MM.1S (cell line): Measurements from ENCODE around the gene FAM107B.

ENCODE experiments used
- DNase-seq: peaks from one replicate; pipeline ENCODE4 v3.0.0-alpha.2; 2015
- H2AFZ ChIP-seq: fragments of 300-600 bp; sonication (generic); 2 replicates; pipeline ENCODE4 v1.6.0; 2016; ENCODE audit warnings: antibody characterized with exemption, low read length
- H3F3A ChIP-seq: fragments of 300-600 bp; sonication (generic); 2 replicates; pipeline ENCODE4 v1.6.1; 2016; ENCODE audit warnings: mild to moderate bottlenecking, antibody characterized with exemption, low read length, moderate library complexity, mixed read lengths; ENCODE audit not compliant: insufficient read depth
- H3K27ac ChIP-seq: fragments of 300-600 bp; sonication (generic); 2 replicates; pipeline ENCODE4 v1.5.1; 2016; ENCODE audit warnings: mild to moderate bottlenecking, low read length
- H3K27me3 ChIP-seq: fragments of 300-600 bp; sonication (generic); replicated peaks from 2 replicates; pipeline ENCODE4 v1.6.0; 2016; ENCODE audit warnings: low read length; ENCODE audit not compliant: insufficient read depth
- H3K36me3 ChIP-seq: fragments of 300-600 bp; sonication (generic); replicated peaks from 2 replicates; pipeline ENCODE4 v1.6.1; 2016; ENCODE audit warnings: mild to moderate bottlenecking, low read length, mixed read lengths; ENCODE audit not compliant: insufficient read depth
- H3K4me1 ChIP-seq: fragments of 300-600 bp; sonication (generic); 2 replicates; pipeline ENCODE4 v1.6.1; 2016; ENCODE audit warnings: low read length, mixed read lengths
- H3K4me2 ChIP-seq: fragments of 300-600 bp; sonication (generic); 2 replicates; pipeline ENCODE4 v1.6.0; 2016; ENCODE audit warnings: low read depth, low read length
- H3K4me3 ChIP-seq: fragments of 300-600 bp; sonication (generic); 2 replicates; pipeline ENCODE4 v1.5.1; 2016; ENCODE audit warnings: low read length, mixed read lengths
- H3K79me2 ChIP-seq: fragments of 300-600 bp; sonication (generic); 2 replicates; pipeline ENCODE4 v1.6.1; 2016; ENCODE audit warnings: mixed run types, low read length, mixed read lengths
- H3K9ac ChIP-seq: fragments of 300-600 bp; sonication (generic); 2 replicates; pipeline ENCODE4 v1.6.1; 2016; ENCODE audit warnings: low read length, mixed read lengths
- H3K9me2 ChIP-seq: fragments of 300-600 bp; sonication (generic); replicated peaks from 2 replicates; pipeline ENCODE4 v1.6.1; 2016; ENCODE audit warnings: mild to moderate bottlenecking, low read length, mixed read lengths; ENCODE audit not compliant: insufficient read depth
- H3K9me3 ChIP-seq: fragments of 300-600 bp; sonication (generic); replicated peaks from 2 replicates; pipeline ENCODE4 v1.6.1; 2016; ENCODE audit warnings: mild to moderate bottlenecking, low read length, mixed read lengths; ENCODE audit not compliant: insufficient read depth
- H4K20me1 ChIP-seq: fragments of 300-600 bp; sonication (generic); 2 replicates; pipeline ENCODE4 v1.6.1; 2016; ENCODE audit warnings: mild to moderate bottlenecking, low read length, moderate library complexity, mixed read lengths; ENCODE audit not compliant: insufficient read depth
- CTCF ChIP-seq: fragments of 300-600 bp; sonication (generic); IDR thresholded peaks from 2 replicates; pipeline ENCODE4 v1.5.1; 2016; ENCODE audit warnings: antibody characterized with exemption, low read length, mixed read lengths
- EZH2 ChIP-seq: fragments of 300-600 bp; sonication (generic); optimal IDR thresholded peaks from 2 replicates; pipeline ENCODE3; 2017; ENCODE audit warnings: low read depth, mild to moderate bottlenecking, antibody characterized with exemption, low read length, mixed read lengths
- EZH2phosphoT487 ChIP-seq: fragments of 300-600 bp; sonication (generic); IDR thresholded peaks from 2 replicates; pipeline ENCODE4 v1.6.1; 2018; ENCODE audit warnings: antibody characterized with exemption, low read length

FAM107B gene

GRCh38 chr10:14648946-14649345 lies 125.8 kb downstream of the FAM107B start:
- H3F3A ChIP-seq, result peaks cover 26% of the 10 kb centered on the region
- TF ChIP-seq EZH2phosphoT487, result no peak
- no peak for TF ChIP-seq CTCF
- no peak for TF ChIP-seq EZH2
- H3K9me3 ChIP-seq, result no peaks in the 10 kb centered on the region
- H4K20me1 ChIP-seq, result no peaks in the 10 kb centered on the region
- H3K4me1 ChIP-seq, result peaks cover 49% of the 10 kb centered on the region
- H3K9ac ChIP-seq, result peak overlapping the region; percentile 76
- peak overlapping the region; percentile 61 for H3K4me3 ChIP-seq
- H3K27ac ChIP-seq, result peak overlapping the region; percentile 96
- no peaks in the 10 kb centered on the region for H3K9me2 ChIP-seq
- no peaks in the 10 kb centered on the region for H3K79me2 ChIP-seq
- H3K4me2 ChIP-seq, result peak overlapping the region; percentile 90
- H2AFZ ChIP-seq, result 0 out of 2 replicates have a peak overlapping the region, but pooled peaks have one; percentile 50
- no peak for DNase-seq
- no peaks in the 10 kb centered on the region for H3K27me3 ChIP-seq
- H3K36me3 ChIP-seq, result no peaks in the 10 kb centered on the region

- Histone ChIP-seq H2AFZ (peak overlapping the region; percentile 50), H3K4me3 (peak overlapping the region; percentile 61), H3K27me3 (no peaks in the 10 kb centered on the region), H3K4me2 (peak overlapping the region; percentile 90), H3K9ac (peak overlapping the region; percentile 76), H3K9me2 (no peaks in the 10 kb centered on the region), H4K20me1 (no peaks in the 10 kb centered on the region), H3K27ac (peak overlapping the region; percentile 96), H3K79me2 (no peaks in the 10 kb centered on the region), H3K4me1 (peaks cover 42% of the 10 kb centered on the region), H3K9me3 (no peaks in the 10 kb centered on the region), H3K36me3 (no peaks in the 10 kb centered on the region), H3F3A (peaks cover 26% of the 10 kb centered on the region)
- no peak for TF ChIP-seq EZH2phosphoT487
- TF ChIP-seq CTCF, result no peak
- no peak for TF ChIP-seq EZH2
- DNase-seq, result peak; percentile 92
These were observed 126.5 kb downstream of the FAM107B start for GRCh38 chr10:14648005-14648765.

- H3F3A ChIP-seq, result peaks cover 26% of the 10 kb centered on the region
- peak overlapping the region; percentile 40; the same call in 1 of the 2 replicates for H3K9ac ChIP-seq
- no peaks in the 10 kb centered on the region for H3K9me3 ChIP-seq
- H3K9me2 ChIP-seq, result no peaks in the 10 kb centered on the region
- H3K27ac ChIP-seq, result peak overlapping the region; percentile 71
- no peaks in the 10 kb centered on the region for H3K27me3 ChIP-seq
- peak; percentile 55 for DNase-seq
- H3K4me1 ChIP-seq, result peaks cover 39% of the 10 kb centered on the region
- H3K4me3 ChIP-seq, result no peak overlapping the region; the same call in 1 of the 2 replicates
- peak overlapping the region; percentile 61 for H3K4me2 ChIP-seq
- H4K20me1 ChIP-seq, result no peaks in the 10 kb centered on the region
- H3K79me2 ChIP-seq, result no peaks in the 10 kb centered on the region
- H3K36me3 ChIP-seq, result no peaks in the 10 kb centered on the region
- TF ChIP-seq CTCF (no peak), EZH2phosphoT487 (no peak)
- H2AFZ ChIP-seq, result peak overlapping the region; percentile 79
These were observed 129.3 kb downstream of the FAM107B start for GRCh38 chr10:14645239-14645960.
